Gastroesophageal sphincter (tissue), 3 donors: ENCODE measurements around the gene CCSER1.

ENCODE experiments used
- CTCF ChIP-seq, 4 experiments: fragments of 200-600 bp in 2 of 4; fragments of 450-650 bp in 2 of 4; sonication (generic) in 1 of 4; IDR thresholded peaks; one replicate each; pipeline ENCODE4 v1.5.1; 2017 to 2019; ENCODE audit warnings: antibody characterized with exemption in 4 of 4, mild to moderate bottlenecking in 2 of 4, moderate library complexity in 2 of 4
- EP300 ChIP-seq: sonication (generic); formaldehyde crosslinking; IDR thresholded peaks from one replicate; pipeline ENCODE4 v1.6.1; 2017; ENCODE audit warnings: antibody characterized with exemption, mild to moderate bottlenecking
- POLR2A ChIP-seq, 2 donors: fragments of 450-650 bp; IDR thresholded peaks; one replicate each; pipeline ENCODE4 v1.6.1; 2017; ENCODE audit warnings: antibody characterized with exemption in 2 of 2, mild to moderate bottlenecking in 2 of 2, moderate library complexity in 1 of 2
- POLR2AphosphoS5 ChIP-seq: sonication (generic); formaldehyde crosslinking; IDR thresholded peaks from one replicate; pipeline ENCODE4 v1.6.1; 2017; ENCODE audit warnings: antibody characterized with exemption

- no peak for TF ChIP-seq POLR2A (IDR thresholded peaks at IDR 0.05)
- no peak for TF ChIP-seq CTCF (IDR thresholded peaks at IDR 0.05)
- no peak for TF ChIP-seq POLR2AphosphoS5
- TF ChIP-seq EP300, result no peak
These were observed 833.2 kb downstream of the CCSER1 start for GRCh38 chr4:90960433-90960832.
